Articular chondrocyte of knee joint (primary cell): ENCODE measurements around the gene NEU4. TPM values are rescaled to one million over a fixed set of nuclear protein-coding genes. Genes with fewer than 3 reads are reported as not detected.

Source experiments
- total RNA-seq: library from RNA; depleted of rRNA; stranded (reverse); fragments of >200 nt; gene quantifications from 2 replicates; pipeline ENCODE4 v1.2.3, GENCODE V29; 2012

The NEU4 gene
- 0.11 TPM in 1 of 2 replicates, not detected in the other for total RNA-seq

GRCh38 chr2:241808721-241809382 lies at the start of gene NEU4:
NEU4 (plus strand) TSS chr2:241809193; CDS start chr2:241814485, 5,292 bp downstream.

GRCh38 chr2:241776336-241777169 lies 32.4 kb upstream of the NEU4 start, which contains the start of gene GAL3ST2:
GAL3ST2 (plus strand) TSS chr2:241776822; CDS start chr2:241776956, 134 bp downstream.

GRCh38 chr2:241858206-241859016 lies 49.4 kb downstream of the NEU4 start, which contains the start of gene PDCD1:
PDCD1 (minus strand) TSS chr2:241858894; CDS start chr2:241858838, 56 bp downstream.

Other genes starting within 250 kb of the NEU4 start
- gene THAP4, start 172.0 kb upstream of the NEU4 start, total RNA-seq = 31.9 and 35.3 TPM in 2 replicates
- 45.7 and 47.6 TPM in 2 replicates for gene ATG4B, start 171.5 kb upstream of the NEU4 start, total RNA-seq
- gene DTYMK, start 122.4 kb upstream of the NEU4 start, total RNA-seq = 18.3 and 21.0 TPM in 2 replicates
- 11.8 and 13.1 TPM in 2 replicates for gene ING5, start 107.2 kb upstream of the NEU4 start, total RNA-seq
- 11.7 and 11.8 TPM in 2 replicates for gene D2HGDH, start 74.6 kb upstream of the NEU4 start, total RNA-seq
- 0.26 TPM in 1 of 2 replicates, not detected in the other for gene GAL3ST2, start 32.4 kb upstream of the NEU4 start, total RNA-seq
- gene PDCD1, start 49.7 kb downstream of the NEU4 start, total RNA-seq = not detected in 2 replicates
- not detected in 2 replicates for gene RTP5, start 60.5 kb downstream of the NEU4 start, total RNA-seq